Karpas-422 (cell line): ENCODE data around the gene PPEF2. TPM values are rescaled to one million over a fixed set of nuclear protein-coding genes. Genes with fewer than 3 reads are reported as not detected.
"Not testable (repeated sequence)": the region's sequence is repeated elsewhere in the genome, so short reads cannot be mapped to it uniquely, and the experiment has no call there.

ENCODE experiments used
- DNase-seq: peaks from one replicate; pipeline ENCODE4 v3.0.0-alpha.2; 2015
- H2AFZ ChIP-seq: fragments of 200-600 bp; sonication (generic); 2 replicates; pipeline ENCODE4 v1.6.1; 2014; ENCODE audit warnings: antibody characterized with exemption, low read length, mixed read lengths
- H3K27ac ChIP-seq: fragments of 200-600 bp; sonication (generic); 2 replicates; pipeline ENCODE4 v1.5.1; 2014; ENCODE audit warnings: mild to moderate bottlenecking, low read length, moderate library complexity
- H3K27me3 ChIP-seq: fragments of 200-600 bp; sonication (generic); 2 replicates; pipeline ENCODE4 v1.6.1; 2014; ENCODE audit warnings: low read length, mixed read lengths
- H3K36me3 ChIP-seq: fragments of 200-600 bp; sonication (generic); 2 replicates; pipeline ENCODE4 v1.6.1; 2014; ENCODE audit warnings: low read length, mixed read lengths; ENCODE audit not compliant: insufficient read depth
- H3K4me1 ChIP-seq: fragments of 200-600 bp; sonication (generic); 2 replicates; pipeline ENCODE4 v1.6.1; 2014; ENCODE audit warnings: mild to moderate bottlenecking, low read length, mixed read lengths
- H3K4me2 ChIP-seq: fragments of 200-600 bp; sonication (generic); 2 replicates; pipeline ENCODE4 v1.6.1; 2014; ENCODE audit warnings: low read length, low read depth, mild to moderate bottlenecking; ENCODE audit not compliant: poor library complexity, severe bottlenecking
- H3K4me3 ChIP-seq: fragments of 200-600 bp; sonication (generic); 2 replicates; pipeline ENCODE4 v1.5.1; 2014; ENCODE audit warnings: mild to moderate bottlenecking, antibody characterized with exemption, low read length, mixed read lengths
- H3K79me2 ChIP-seq: fragments of 200-600 bp; sonication (generic); 2 replicates; pipeline ENCODE4 v1.6.1; 2014; ENCODE audit warnings: mild to moderate bottlenecking, low read length, mixed read lengths
- H3K9ac ChIP-seq: fragments of 200-600 bp; sonication (generic); 2 replicates; pipeline ENCODE4 v1.6.0; 2014; ENCODE audit warnings: low read length
- H3K9me2 ChIP-seq: fragments of 200-600 bp; sonication (generic), shearing (Covaris generic); replicated peaks from 2 replicates; pipeline ENCODE4 v1.6.0; 2014; ENCODE audit warnings: mild to moderate bottlenecking, low read length, moderate library complexity; ENCODE audit not compliant: insufficient read depth
- H3K9me3 ChIP-seq: fragments of 300-700, 200-600 bp; sonication (generic); 2 replicates; pipeline ENCODE4 v1.6.1; 2014; ENCODE audit warnings: low read length, mixed read lengths
- H4K20me1 ChIP-seq: fragments of 200-600 bp; sonication (generic); 2 replicates; pipeline ENCODE4 v1.6.1; 2014; ENCODE audit warnings: mild to moderate bottlenecking, antibody characterized with exemption, low read length, low read depth; ENCODE audit not compliant: insufficient read depth
- total RNA-seq: library from RNA; depleted of rRNA; stranded (reverse); fragments of >200 nt; shearing (Covaris generic); gene quantifications from 2 replicates; pipeline ENCODE4 v1.2.3, GENCODE V29; 2014; ENCODE audit warnings: low replicate concordance

Gene PPEF2
- total RNA-seq, 1 experiment from 2014 or later, result not detected

DNA sequence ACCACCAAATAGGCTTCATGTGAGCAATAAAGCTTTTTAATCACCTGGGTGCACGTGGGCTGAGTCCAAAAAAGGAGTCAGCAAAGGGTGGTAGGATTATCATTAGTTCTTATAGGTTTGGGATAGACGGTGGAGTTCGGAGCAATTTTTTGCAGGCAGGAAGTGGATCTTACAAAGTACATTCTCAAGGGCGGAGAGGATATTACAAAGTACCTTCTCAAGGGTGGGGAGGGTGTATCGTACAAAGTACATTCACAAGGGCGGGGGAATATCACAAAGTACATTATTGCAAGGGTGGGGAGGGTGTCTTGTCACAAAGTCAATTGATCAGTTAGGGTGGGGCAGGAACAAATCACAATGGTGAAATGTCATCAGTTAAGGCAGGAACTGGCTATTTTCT, 8.6 kb upstream of the PPEF2 start:
- H3K36me3 ChIP-seq, H3K9me3 ChIP-seq, H2AFZ ChIP-seq, H3K4me2 ChIP-seq, H3K27ac ChIP-seq, H4K20me1 ChIP-seq, DNase-seq, H3K4me1 ChIP-seq, H3K79me2 ChIP-seq, H3K9me2 ChIP-seq, H3K9ac ChIP-seq, H3K27me3 ChIP-seq, H3K4me3 ChIP-seq: not testable (repeated sequence)

- no peak overlapping the region for H3K9ac ChIP-seq
- no peak overlapping the region for H3K27ac ChIP-seq
- H2AFZ ChIP-seq, result no peak overlapping the region
- H4K20me1 ChIP-seq, result no peaks in the 10 kb centered on the region
- no peak overlapping the region for H3K4me2 ChIP-seq
- DNase-seq, result no peak
- H3K4me3 ChIP-seq, result no peak overlapping the region
- H3K9me3 ChIP-seq, result no peaks in the 10 kb centered on the region
- no peaks in the 10 kb centered on the region for H3K9me2 ChIP-seq
- no peaks in the 10 kb centered on the region for H3K27me3 ChIP-seq
- H3K4me1 ChIP-seq, result peaks cover 3% of the 10 kb centered on the region; the same call in 1 of the 2 replicates
- H3K79me2 ChIP-seq, result no peaks in the 10 kb centered on the region
- no peaks in the 10 kb centered on the region for H3K36me3 ChIP-seq
Observed at GRCh38 chr4:75909405-75909804, 7.2 kb upstream of the PPEF2 start.

DNA sequence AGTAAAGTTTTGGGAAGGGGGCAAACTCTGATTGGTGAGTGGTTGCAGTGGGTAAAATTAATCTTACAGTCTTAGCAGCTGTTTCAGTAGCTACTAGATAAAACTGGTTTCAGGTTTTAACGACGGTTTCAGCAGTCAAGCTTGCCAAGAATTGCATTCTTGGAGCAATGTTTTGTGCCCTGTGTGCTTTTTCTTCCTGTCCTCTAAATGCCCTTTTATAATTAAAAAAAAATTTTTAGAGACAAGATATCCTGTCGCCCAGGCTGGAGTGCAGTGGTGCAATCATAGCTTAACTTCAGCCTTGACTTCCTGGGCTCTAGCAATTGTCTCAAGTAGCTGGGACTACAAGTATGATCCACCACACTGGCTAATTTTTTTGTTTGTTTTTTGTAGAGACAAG, 6.3 kb upstream of the PPEF2 start:
- no peak for DNase-seq
- H3K79me2 ChIP-seq, result no peaks in the 10 kb centered on the region
- H3K9me2 ChIP-seq, result no peaks in the 10 kb centered on the region
- no peaks in the 10 kb centered on the region for H4K20me1 ChIP-seq
- no peaks in the 10 kb centered on the region for H3K9me3 ChIP-seq
- H3K4me1 ChIP-seq, result peaks cover 8% of the 10 kb centered on the region
- no peaks in the 10 kb centered on the region for H3K36me3 ChIP-seq
- no peaks in the 10 kb centered on the region for H3K27me3 ChIP-seq
- no peak overlapping the region for H3K27ac ChIP-seq
- H3K4me2 ChIP-seq, result no peak overlapping the region
- no peak overlapping the region for H3K9ac ChIP-seq
- H2AFZ ChIP-seq, result no peak overlapping the region
- H3K4me3 ChIP-seq, result no peak overlapping the region

DNA sequence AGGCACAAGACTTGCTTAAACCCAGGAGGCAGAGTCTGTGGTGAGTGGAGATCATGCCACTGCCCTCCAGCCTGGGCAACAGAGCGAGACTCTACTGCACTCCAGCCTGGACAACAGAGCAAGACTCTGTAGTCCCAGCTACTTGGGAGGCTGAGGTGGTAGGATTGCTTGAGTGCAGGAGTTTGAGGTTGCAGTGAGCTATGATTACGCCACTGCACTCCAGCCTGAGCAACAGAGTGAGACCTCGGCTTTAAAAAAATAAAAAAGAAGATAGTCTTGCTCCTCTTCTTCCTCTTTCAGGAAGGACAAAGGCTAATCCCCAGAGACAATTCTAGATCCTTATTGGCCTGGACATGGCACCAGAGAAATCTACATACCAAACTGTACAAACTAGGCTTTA, 5.7 kb upstream of the PPEF2 start:
- Histone ChIP-seq H3K4me1 (peaks cover 8% of the 10 kb centered on the region), H3K9me3 (no peaks in the 10 kb centered on the region), H2AFZ (no peak overlapping the region), H4K20me1 (no peaks in the 10 kb centered on the region), H3K27me3 (no peaks in the 10 kb centered on the region), H3K4me3 (no peak overlapping the region), H3K27ac (no peak overlapping the region), H3K4me2 (no peak overlapping the region), H3K79me2 (no peaks in the 10 kb centered on the region), H3K9ac (no peak overlapping the region), H3K9me2 (no peaks in the 10 kb centered on the region), H3K36me3 (no peaks in the 10 kb centered on the region)
- DNase-seq, result no peak

GRCh38 chr4:75904076-75904475, 1.8 kb upstream of the PPEF2 start:
- no peak for DNase-seq
- H3K4me3 ChIP-seq, result no peak overlapping the region
- H3K9ac ChIP-seq, result no peak overlapping the region
- peaks cover 23% of the 10 kb centered on the region for H3K4me1 ChIP-seq
- no peaks in the 10 kb centered on the region for H3K9me2 ChIP-seq
- H3K27ac ChIP-seq, result no peak overlapping the region
- no peaks in the 10 kb centered on the region for H3K9me3 ChIP-seq
- H4K20me1 ChIP-seq, result no peaks in the 10 kb centered on the region
- H3K4me2 ChIP-seq, result no peak overlapping the region
- no peaks in the 10 kb centered on the region for H3K79me2 ChIP-seq
- H2AFZ ChIP-seq, result no peak overlapping the region
- H3K27me3 ChIP-seq, result no peaks in the 10 kb centered on the region
- no peaks in the 10 kb centered on the region for H3K36me3 ChIP-seq

- Histone ChIP-seq H3K27ac (no peak overlapping the region), H3K4me3 (no peak overlapping the region), H3K9ac (no peak overlapping the region), H3K9me3 (no peaks in the 10 kb centered on the region), H3K27me3 (no peaks in the 10 kb centered on the region), H3K36me3 (no peaks in the 10 kb centered on the region), H3K79me2 (no peaks in the 10 kb centered on the region), H4K20me1 (no peaks in the 10 kb centered on the region), H3K9me2 (no peaks in the 10 kb centered on the region), H3K4me2 (no peak overlapping the region), H3K4me1 (peaks cover 15% of the 10 kb centered on the region), H2AFZ (no peak overlapping the region)
- no peak for DNase-seq
Observed at GRCh38 chr4:75898536-75898935, 3.7 kb downstream of the PPEF2 start.

GRCh38 chr4:75895744-75896314, 6.4 kb downstream of the PPEF2 start:
- Histone ChIP-seq H3K79me2 (no peaks in the 10 kb centered on the region), H3K4me1 (no peaks in the 10 kb centered on the region), H3K9me3 (no peaks in the 10 kb centered on the region), H3K36me3 (no peaks in the 10 kb centered on the region), H4K20me1 (no peaks in the 10 kb centered on the region), H3K4me3 (no peak overlapping the region), H3K9ac (no peak overlapping the region), H3K4me2 (no peak overlapping the region), H2AFZ (no peak overlapping the region), H3K9me2 (no peaks in the 10 kb centered on the region), H3K27ac (no peak overlapping the region), H3K27me3 (no peaks in the 10 kb centered on the region)
- peak; percentile 72 for DNase-seq

GRCh38 chr4:75892508-75892907, 9.7 kb downstream of the PPEF2 start:
- Histone ChIP-seq H4K20me1 (no peaks in the 10 kb centered on the region), H3K36me3 (no peaks in the 10 kb centered on the region), H2AFZ (no peak overlapping the region), H3K27ac (no peak overlapping the region), H3K79me2 (no peaks in the 10 kb centered on the region), H3K4me3 (no peak overlapping the region), H3K9ac (no peak overlapping the region), H3K9me2 (no peaks in the 10 kb centered on the region), H3K27me3 (no peaks in the 10 kb centered on the region), H3K9me3 (no peaks in the 10 kb centered on the region), H3K4me1 (peaks cover 4% of the 10 kb centered on the region), H3K4me2 (no peak overlapping the region)
- no peak for DNase-seq

- Histone ChIP-seq H3K4me1 (peaks cover 4% of the 10 kb centered on the region), H3K79me2 (no peaks in the 10 kb centered on the region), H3K27ac (no peak overlapping the region), H3K9me2 (no peaks in the 10 kb centered on the region), H3K9me3 (no peaks in the 10 kb centered on the region), H3K9ac (no peak overlapping the region), H3K36me3 (no peaks in the 10 kb centered on the region), H3K4me3 (no peak overlapping the region), H4K20me1 (no peaks in the 10 kb centered on the region), H3K4me2 (no peak overlapping the region), H2AFZ (no peak overlapping the region), H3K27me3 (no peaks in the 10 kb centered on the region)
- DNase-seq, result no peak
Observed at GRCh38 chr4:75891611-75892010, 10.6 kb downstream of the PPEF2 start.
